Spleen (tissue), 11 donors: ENCODE data around the gene RGS17. TPM values are rescaled to one million over a fixed set of nuclear protein-coding genes. Genes with fewer than 3 reads are reported as not detected.

Experiments used
- DNase-seq: peaks from one replicate; pipeline ENCODE4 v3.0.0-alpha.2; 2020
- H3K27ac ChIP-seq, 8 donors: fragments of 200-600 bp; sonication (generic) in 7 of 8; 1 replicate in 4 of 8; 2 replicates in 4 of 8; pipeline versions ENCODE4 v1.5.0 to v1.8.0; 2016 to 2021; ENCODE audit warnings: inconsistent platforms in 4 of 8, mild to moderate bottlenecking in 4 of 8, moderate library complexity in 1 of 8
- H3K27me3 ChIP-seq, 7 donors: fragments of 200-600 bp; sonication (generic) in 6 of 7; replicated peaks in 1 of 7; 1 replicate in 4 of 7; 2 replicates in 3 of 7; pipeline versions ENCODE4 v1.5.0 to v1.8.0; 2016 to 2021; ENCODE audit warnings: inconsistent platforms in 3 of 7, mild to moderate bottlenecking in 1 of 7
- H3K36me3 ChIP-seq, 6 donors: fragments of 200-600 bp; sonication (generic) in 5 of 6; 1 replicate in 4 of 6; 2 replicates in 2 of 6; pipeline versions ENCODE4 v1.5.0 to v1.8.0; 2016 to 2021; ENCODE audit warnings: inconsistent platforms in 2 of 6
- H3K4me1 ChIP-seq, 6 donors: fragments of 200-600 bp; sonication (generic) in 5 of 6; 1 replicate in 3 of 6; 2 replicates in 3 of 6; pipeline versions ENCODE4 v1.5.0 to v1.8.0; 2016 to 2021; ENCODE audit warnings: inconsistent platforms in 3 of 6
- H3K4me3 ChIP-seq, 8 donors: fragments of 200-600 bp; sonication (generic) in 7 of 8; 1 replicate in 4 of 8; 2 replicates in 4 of 8; pipeline versions ENCODE4 v1.5.0 to v1.8.0; 2016 to 2021; ENCODE audit warnings: inconsistent platforms in 4 of 8, mild to moderate bottlenecking in 4 of 8, moderate library complexity in 2 of 8
- H3K9me3 ChIP-seq, 8 donors: fragments of 200-600 bp; sonication (generic) in 7 of 8; 1 replicate in 4 of 8; 2 replicates in 4 of 8; pipeline versions ENCODE4 v1.5.0 to v1.8.0; 2016 to 2021; ENCODE audit warnings: inconsistent platforms in 4 of 8
- CTCF ChIP-seq, 11 experiments: fragments of 200-600 bp in 7 of 11; fragments of 450-650 bp in 4 of 11; sonication (generic) in 4 of 11; IDR thresholded peaks in 8 of 11; conservative IDR thresholded peaks in 3 of 11; 1 replicate in 7 of 11; 2 replicates in 4 of 11; pipeline versions ENCODE4 v1.4.0 to v1.8.0; 2016 to 2021; ENCODE audit warnings: antibody characterized with exemption in 11 of 11, inconsistent platforms in 4 of 11, mild to moderate bottlenecking in 1 of 11
- POLR2A ChIP-seq, 3 donors: fragments of 450-650 bp; IDR thresholded peaks; one replicate each; pipeline ENCODE4 v1.5.1; 2017; ENCODE audit warnings: antibody characterized with exemption in 3 of 3, mild to moderate bottlenecking in 1 of 3
- POLR2AphosphoS5 ChIP-seq, 3 donors: sonication (generic); formaldehyde crosslinking; IDR thresholded peaks; one replicate each; pipeline ENCODE4 v1.5.1; 2017; ENCODE audit warnings: antibody characterized with exemption in 3 of 3
- WGBS, 5 donors: extraction: QIAGEN DNeasy Blood & Tissue Kit in 3 of 5; methylation state at CpG; one replicate each; pipeline versions ENCODE4 v1.1.5 to v1.1.7; 2013 to 2018; 5-methylcytosine and 5-hydroxymethylcytosine counted together
- intact Hi-C: fragments of 100-400 bp; cut with DNase I; formaldehyde crosslinking; loops from one replicate; pipeline ENCODE4 v1.15.0; 2023; ENCODE audit warnings: low total_unique reads
- polyA plus RNA-seq, 3 donors: library from polyadenylated mRNA; stranded (reverse); fragments of 200-250 nt; gene quantifications; one replicate each; pipeline ENCODE4 v1.2.1, GENCODE V29; 2013
- total RNA-seq, 7 donors: library from RNA; depleted of rRNA in 3 of 7; stranded (reverse); fragments of >200 nt in 3 of 7; fragmentation: NEBNext Ultra II Directional in 4 of 7; extraction: Animal tissue kit (Norgen Biotek cat#: 25700) in 4 of 7; gene quantifications; one replicate each; pipeline versions ENCODE4 v1.1.0 to v1.2.1, GENCODE V29; 2016 to 2021
- donor health status: healthy with polysubstance abuse.
- donor health status: DM: no; HTN: no; CAD: no; lungs with moderate emphysema.
- donor health status: DM: no; HTN: no; CAD: no.
- donor health status: Bipolar disorder and iron deficiency.
- donor health status: healthy.
- donor health status: DM: no; HTN: no; CAD: no.
- donor health status: DM: yes; HTN: yes; CAD: no.

RGS17 gene
- total and polyA plus RNA-seq, 10 donors: 0.03 to 0.33 (median 0.07) TPM; not detected in 5

DNA sequence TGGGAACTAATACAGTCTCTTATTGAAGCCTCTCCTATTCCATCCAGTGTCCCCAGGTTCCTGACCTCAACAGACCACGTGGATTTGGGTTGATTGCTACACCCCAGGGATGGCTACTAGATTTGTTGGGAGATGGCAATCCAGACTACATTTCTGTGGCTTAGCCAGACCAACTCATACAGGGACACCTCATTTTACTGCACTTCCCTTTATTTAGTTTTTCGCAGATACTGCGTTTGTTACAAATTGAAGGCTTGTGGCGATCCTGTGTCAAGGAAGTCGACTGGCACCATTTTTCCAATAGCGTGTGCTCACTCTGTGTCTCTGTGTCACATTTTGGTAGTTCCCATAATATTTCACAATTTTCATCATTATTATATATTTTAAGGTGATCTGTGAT, 118.2 kb downstream of the RGS17 start:
- DNase-seq: no peak
- intact Hi-C loops: no loop called here
- WGBS, 5 donors: 62 to 88% (median 82%) methylated on average over 6 of the region's 6 CpGs
- Histone ChIP-seq H3K4me3 (no peak overlapping the region), H3K4me1 (peaks cover 0 to 5% (median 0%) of the 10 kb centered on the region in 6 donors), H3K9me3 (no peaks in the 10 kb centered on the region), H3K27me3 (peaks cover 0 to 9% (median 0%) of the 10 kb centered on the region in 7 donors), H3K36me3 (no peaks in the 10 kb centered on the region), H3K27ac (no peak overlapping the region)
- TF ChIP-seq POLR2A (IDR thresholded peaks at IDR 0.05): no peak
- no peak for TF ChIP-seq POLR2AphosphoS5 (IDR thresholded peaks at IDR 0.05)
- no peak for TF ChIP-seq CTCF (IDR thresholded peaks at IDR 0.05 in 8 of 11, conservative IDR thresholded peaks at IDR 0.05 in 3 of 11)

DNA sequence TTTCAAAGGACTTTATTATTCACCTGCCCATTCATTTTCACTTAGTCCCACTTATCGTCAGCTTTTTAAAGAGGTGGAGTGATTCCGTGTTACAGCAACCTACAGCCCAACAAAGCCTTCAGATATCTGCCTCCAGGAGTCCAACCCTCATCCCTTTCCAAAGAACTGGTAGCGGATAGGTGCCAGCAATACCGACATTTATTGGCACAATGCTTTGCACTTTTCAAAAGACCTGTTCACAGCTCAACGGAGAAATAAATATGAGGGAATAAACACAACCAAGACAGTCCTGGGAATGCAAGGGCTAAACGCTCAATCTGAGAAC, 127.8 kb downstream of the RGS17 start:
- H3K36me3 ChIP-seq: peaks cover 0 to 18% (median 3%) of the 10 kb centered on the region in 6 donors
- peaks cover 21 to 59% (median 47%) of the 10 kb centered on the region in 6 donors for H3K4me1 ChIP-seq
- TF ChIP-seq POLR2A (IDR thresholded peaks at IDR 0.05): no peak
- no peak for TF ChIP-seq POLR2AphosphoS5 (IDR thresholded peaks at IDR 0.05)
- no peak for TF ChIP-seq CTCF (IDR thresholded peaks at IDR 0.05 in 8 of 11, conservative IDR thresholded peaks at IDR 0.05 in 3 of 11)
- no peaks in the 10 kb centered on the region for H3K27me3 ChIP-seq
- H3K9me3 ChIP-seq: no peaks in the 10 kb centered on the region
- 2 to 4% (median 3%) methylated on average over 6 of the region's 6 CpGs for WGBS, 5 donors
- peak overlapping the region; percentile 84 to 93 (median 90) for H3K27ac ChIP-seq
- intact Hi-C loops: no loop called here
- H3K4me3 ChIP-seq: peak overlapping the region; percentile 59 to 80 (median 70)
- DNase-seq: no peak

DNA sequence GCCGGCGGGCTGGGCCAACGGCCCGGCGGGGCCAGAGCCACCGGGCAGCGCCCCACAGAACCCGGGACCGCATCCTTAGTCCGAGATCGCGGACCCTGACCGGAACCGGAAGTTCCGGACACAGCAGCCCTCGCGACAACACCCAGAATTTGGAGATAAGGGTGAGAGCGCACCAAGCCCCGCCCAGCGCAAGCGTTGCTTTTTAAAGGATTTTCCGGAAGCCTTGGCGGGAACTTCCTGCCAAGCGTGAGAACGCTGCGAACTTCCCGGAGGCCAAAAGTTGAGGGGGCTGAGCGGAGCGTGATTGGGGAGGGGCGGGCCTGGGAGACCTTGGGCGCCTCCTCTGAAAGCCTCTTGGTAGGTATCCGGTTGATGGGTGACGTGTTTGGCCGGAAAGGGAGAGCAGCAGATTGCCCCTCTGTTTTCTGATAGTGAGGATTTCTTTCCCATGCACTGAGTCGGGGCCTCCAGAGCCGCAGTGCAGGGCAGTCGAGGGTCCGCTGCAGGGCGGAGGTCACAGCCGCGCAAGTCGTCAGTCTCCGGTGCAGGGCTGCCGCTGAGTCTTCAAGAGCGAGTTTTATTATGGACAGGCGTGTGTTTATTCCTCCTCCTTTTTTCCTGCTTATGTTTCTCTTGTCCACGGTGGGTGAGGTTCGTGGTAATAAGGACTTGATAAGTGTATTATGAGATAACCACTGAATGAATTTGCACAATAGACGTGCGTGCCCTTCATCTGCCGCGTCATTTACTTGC, 128.3 kb downstream of the RGS17 start, which contains the start of gene MTRF1L:
MTRF1L (minus strand) TSS at position 97 of the 753 bp plus-strand sequence; CDS start at position 73, 24 bp downstream.
- Histone ChIP-seq H3K27ac (peak within 1 kb of the TSS; percentile 84 to 93 (median 90)), H3K36me3 (peaks cover 0 to 23% (median 5%) of the 10 kb centered on the region in 6 donors), H3K4me3 (peak within 1 kb of the TSS; percentile 59 to 80 (median 70)), H3K4me1 (peaks cover 21 to 64% (median 48%) of the 10 kb centered on the region in 6 donors), H3K27me3 (no peaks in the 10 kb centered on the region), H3K9me3 (no peaks in the 10 kb centered on the region)
- TF ChIP-seq POLR2A (IDR thresholded peaks at IDR 0.05): peak in 2 of 3 donors; percentile 33 to 50
- TF ChIP-seq POLR2AphosphoS5 (IDR thresholded peaks at IDR 0.05): peak; percentile 91 to 92 (median 92)
- peak in 3 of 11 experiments; percentile 26 to 49 (median 26) for TF ChIP-seq CTCF (IDR thresholded peaks at IDR 0.05 in 8 of 11, conservative IDR thresholded peaks at IDR 0.05 in 3 of 11)
- DNase-seq: peak; percentile 97
- intact Hi-C loops: no loop called here
- WGBS, 5 donors: 0 to 1% (median 0%) methylated on average over 40 to 52 of the region's 52 CpGs
